A549 (cell line): Measurements from ENCODE around the gene XRCC3. TPM values are rescaled to one million over a fixed set of nuclear protein-coding genes. Genes with fewer than 3 reads are reported as not detected.

Source experiments
- ATAC-seq, 2 experiments: fragments of 200-7000 bp in 1 of 2; fragments of >200 bp in 1 of 2; cut with Nextera tagmentation in 1 of 2; cut with Tn5 transposase in 1 of 2; 3 replicates each; pipeline versions ENCODE4 v1.8.0 to v1.9.1; 2018 to 2020; ENCODE audit warnings: mild to moderate bottlenecking in 1 of 2, moderate library complexity in 1 of 2
- CTCF ChIA-PET: fragments of 300-600 bp; sonication (Branson Sonifier 250); formaldehyde crosslinking; extraction: SDS; loops from one replicate; lab custom pipeline; 2021; ENCODE audit warnings: antibody characterized with exemption, inconsistent platforms; lab: Yijun Ruan, JAX
- POLR2A ChIA-PET: fragments of 350-600 bp; formaldehyde crosslinking; extraction: SDS; loops from one replicate; lab custom pipeline; 2021; ENCODE audit warnings: antibody characterized with exemption, inconsistent platforms; lab: Yijun Ruan, JAX
- DNase-seq, 2 experiments: peaks; one replicate each; pipeline versions ENCODE4 v3.0.0 to v3.0.0-alpha.2; 2011 to 2016; ENCODE audit warnings: low read depth in 1 of 2, low spot score in 1 of 2
- FAIRE-seq: peaks from 2 replicates; lab custom pipeline; 2011; peaks lifted over from hg19 to GRCh38; lab: Jason Lieb, UNC
- H3K27ac ChIP-seq, 2 experiments: fragments of >200 bp; sonication (Bioruptor Twin); formaldehyde crosslinking; 3 replicates each; pipeline ENCODE4 v1.5.1; 2016 to 2017
- H3K4me1 ChIP-seq: fragments of >200 bp; sonication (Bioruptor Twin); formaldehyde crosslinking; 3 replicates; pipeline ENCODE4 v1.6.1; 2016
- H3K4me2 ChIP-seq: fragments of >200 bp; sonication (Bioruptor Twin); formaldehyde crosslinking; 3 replicates; pipeline ENCODE4 v1.6.1; 2016
- H3K4me3 ChIP-seq: fragments of >200 bp; sonication (Bioruptor Twin); formaldehyde crosslinking; 3 replicates; pipeline ENCODE4 v1.5.1; 2016
- H3K9me3 ChIP-seq: fragments of >200 bp; sonication (Bioruptor Twin); formaldehyde crosslinking; 3 replicates; pipeline ENCODE4 v1.6.1; 2016
- CBX2 ChIP-seq: fragments of 200-600 bp; sonication (generic); IDR thresholded peaks from 2 replicates; pipeline ENCODE4 v1.6.1; 2016; ENCODE audit warnings: low read depth, mild to moderate bottlenecking, borderline replicate concordance
- CEBPB ChIP-seq, 2 experiments: fragments of >200 bp in 1 of 2; sonication (Bioruptor Twin) in 1 of 2; formaldehyde crosslinking in 1 of 2; IDR thresholded peaks; 2 replicates each; pipeline ENCODE4 v1.6.1; 2012 to 2016
- CHD4 ChIP-seq: fragments of 200-600 bp; sonication (generic); IDR thresholded peaks from 2 replicates; pipeline ENCODE4 v1.6.1; 2016; ENCODE audit warnings: antibody characterized with exemption, mild to moderate bottlenecking, borderline replicate concordance
- EHF ChIP-seq: fragments of 250-450 bp; sonication (Bioruptor Pico); IDR thresholded peaks from 2 replicates; pipeline ENCODE4 v1.5.0; 2020; ENCODE audit warnings: mild to moderate bottlenecking
- EHMT2 ChIP-seq: fragments of 200-600 bp; sonication (generic); IDR thresholded peaks from 2 replicates; pipeline ENCODE4 v1.6.1; 2016; ENCODE audit warnings: antibody characterized with exemption, low read depth, mild to moderate bottlenecking, moderate library complexity
- EP300 ChIP-seq, 2 experiments: fragments of >200 bp; sonication (Bioruptor Twin); formaldehyde crosslinking; IDR thresholded peaks; 2 replicates in 1 of 2; 3 replicates in 1 of 2; pipeline ENCODE4 v1.6.1; 2016 to 2017
- ESRRA ChIP-seq: fragments of 150-350 bp; IDR thresholded peaks from 2 replicates; pipeline ENCODE4 v1.6.1; 2014; ENCODE audit warnings: mild to moderate bottlenecking, low read length, borderline replicate concordance
- FOSL2 ChIP-seq, 2 experiments: fragments of 450-650 bp in 1 of 2; fragments of >200 bp in 1 of 2; sonication (Bioruptor Twin) in 1 of 2; formaldehyde crosslinking; IDR thresholded peaks; 2 replicates each; pipeline versions ENCODE4 v1.5.0 to v1.6.1; 2016 to 2020; ENCODE audit warnings: mild to moderate bottlenecking in 1 of 2, moderate library complexity in 1 of 2
- HOXB13 ChIP-seq: fragments of 250-450 bp; sonication (Bioruptor Pico); IDR thresholded peaks from 2 replicates; pipeline ENCODE4 v1.5.0; 2020; ENCODE audit warnings: low read depth, mild to moderate bottlenecking, moderate library complexity
- JUNB ChIP-seq: fragments of >200 bp; sonication (Bioruptor Twin); formaldehyde crosslinking; IDR thresholded peaks from 2 replicates; pipeline ENCODE4 v1.6.1; 2016
- KDM5A ChIP-seq: fragments of 200-600 bp; sonication (generic); IDR thresholded peaks from 2 replicates; pipeline ENCODE4 v1.6.1; 2016; ENCODE audit warnings: antibody characterized with exemption, mild to moderate bottlenecking
- MAZ ChIP-seq: fragments of 150-350 bp; IDR thresholded peaks from 2 replicates; pipeline ENCODE4 v1.6.1; 2014; ENCODE audit warnings: antibody characterized with exemption, low read depth, low read length, borderline replicate concordance
- NR3C1 ChIP-seq: fragments of >200 bp; sonication (Bioruptor Twin); formaldehyde crosslinking; IDR thresholded peaks from 3 replicates; pipeline ENCODE4 v1.6.1; 2017
- PHF8 ChIP-seq: fragments of 200-600 bp; sonication (generic); IDR thresholded peaks from 2 replicates; pipeline ENCODE4 v1.6.1; 2016; ENCODE audit warnings: low read depth, mild to moderate bottlenecking, antibody characterized with exemption, moderate library complexity, borderline replicate concordance
- RARB ChIP-seq: fragments of 250-450 bp; sonication (Bioruptor Pico); IDR thresholded peaks from 2 replicates; pipeline ENCODE4 v1.8.0; 2021; ENCODE audit warnings: mild to moderate bottlenecking, moderate library complexity
- RCOR1 ChIP-seq: fragments of 150-350 bp; IDR thresholded peaks from 2 replicates; pipeline ENCODE4 v1.6.1; 2014; ENCODE audit warnings: antibody characterized with exemption, low read length, low read depth
- RNF2 ChIP-seq: fragments of 200-600 bp; sonication (generic); IDR thresholded peaks from 2 replicates; pipeline ENCODE4 v1.6.1; 2016; ENCODE audit warnings: low read depth, mild to moderate bottlenecking, antibody characterized with exemption, moderate library complexity, borderline replicate concordance
- SMC3 ChIP-seq: fragments of >200 bp; sonication (Bioruptor Twin); formaldehyde crosslinking; IDR thresholded peaks from 3 replicates; pipeline ENCODE4 v1.6.1; 2018; ENCODE audit warnings: inconsistent platforms
- SREBF2 ChIP-seq: fragments of 450-650 bp; IDR thresholded peaks from 2 replicates; pipeline ENCODE4 v1.6.1; 2014; ENCODE audit warnings: mild to moderate bottlenecking, moderate library complexity
- TFCP2L1 ChIP-seq: fragments of 250-450 bp; sonication (Bioruptor Pico); IDR thresholded peaks from 2 replicates; pipeline ENCODE4 v1.5.0; 2021; ENCODE audit warnings: mild to moderate bottlenecking
- ZC3H11A ChIP-seq: fragments of 450-650 bp; IDR thresholded peaks from 2 replicates; pipeline ENCODE4 v1.6.1; 2014; ENCODE audit warnings: antibody characterized with exemption, mild to moderate bottlenecking
- ZFP36 ChIP-seq: fragments of 450-650 bp; IDR thresholded peaks from 2 replicates; pipeline ENCODE4 v1.6.1; 2014; ENCODE audit warnings: borderline replicate concordance; ENCODE audit not compliant: partially characterized antibody
- ZSCAN20 ChIP-seq: fragments of 250-450 bp; sonication (Bioruptor Pico); IDR thresholded peaks from 2 replicates; pipeline ENCODE4 v1.8.0; 2022; ENCODE audit warnings: mild to moderate bottlenecking, moderate library complexity
- WGBS: methylation state at CpG from one replicate; pipeline ENCODE4 v1.1.6; 2017; ENCODE audit errors: missing lambda C conversion rate; 5-methylcytosine and 5-hydroxymethylcytosine counted together
- polyA plus RNA-seq, 4 experiments: library from polyadenylated mRNA; depleted of rRNA in 3 of 4; stranded (reverse); fragments of >200 nt; fragmentation: RNase III in 1 of 4; extraction: RNeasy Plus Mini Kit Qiagen cat#74134 plus additional on column Dnase treatment in 1 of 4; gene quantifications; 2 replicates in 3 of 4; 3 replicates in 1 of 4; pipeline ENCODE4 v1.2.3, GENCODE V29; 2011 to 2017
- TF ChIP-seq, protein P1 (sequence below): IDR thresholded peaks from 2 replicates; pipeline ENCODE4 v1.6.1; 2012
- TF ChIP-seq, protein P2 (sequence below): fragments of 150-350 bp; IDR thresholded peaks from 2 replicates; pipeline ENCODE4 v1.6.1; 2014; ENCODE audit warnings: low read depth, mild to moderate bottlenecking, low read length
- TF ChIP-seq, protein P3 (sequence below): fragments of >200 bp; sonication (Bioruptor Twin); formaldehyde crosslinking; IDR thresholded peaks from 2 replicates; pipeline ENCODE4 v1.6.1; 2016

Gene XRCC3
- polyA plus RNA-seq, 2 of the 4 experiments (the other 2 are of a cell fraction), result 23.0 to 28.1 TPM

DNA sequence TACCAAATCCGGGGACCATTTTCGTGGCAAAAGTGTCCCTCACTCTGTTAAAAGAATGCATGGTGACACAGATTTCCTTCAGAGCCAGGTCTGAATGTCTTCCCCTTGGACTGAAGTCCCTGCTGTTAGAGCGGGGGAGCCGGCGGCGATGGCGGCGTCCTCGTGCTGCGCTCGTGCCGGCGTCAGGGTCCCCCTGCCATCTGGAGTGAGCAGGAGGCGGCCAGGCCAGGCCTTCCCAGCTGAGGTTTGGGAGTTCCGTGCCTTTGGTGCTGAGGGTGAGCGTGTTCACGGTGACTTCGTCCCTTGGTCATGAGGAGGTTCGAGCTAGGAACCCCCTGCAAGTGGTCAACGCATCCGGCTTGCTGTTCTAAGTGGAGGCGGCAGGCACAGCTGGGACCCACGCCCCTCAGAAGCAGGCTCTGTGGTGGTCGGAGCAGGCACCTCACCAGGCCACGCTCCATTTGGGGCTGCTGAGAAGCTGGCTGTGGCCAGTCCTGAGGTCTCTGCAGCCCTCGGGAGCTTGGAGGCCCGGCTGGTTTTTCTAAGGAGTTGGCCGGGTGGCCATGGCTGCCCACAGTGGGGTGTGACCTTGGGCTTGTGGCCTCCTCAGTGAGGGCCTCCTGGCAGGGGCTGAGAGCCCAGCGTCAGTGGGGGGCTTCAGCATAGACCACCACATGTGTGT lies 9.9 kb upstream of the XRCC3 start:
- ChIA-PET CTCF (interaction anchor here (0.5 to 1.4 kb wide), 3 partner anchors 10 to 267 kb away, joined by 3 read pairs; no protein-coding TSS in a partner anchor), POLR2A (interaction anchor here (0.9 kb wide), 1 partner anchor 9 kb away, joined by 3 read pairs; the partner anchor contains the start of gene ZFYVE21)
- no peak for FAIRE-seq
- H3K27ac ChIP-seq, result no peak overlapping the region
- peaks cover 9% of the 10 kb centered on the region; the same call in 2 of the 3 replicates for H3K4me1 ChIP-seq
- no peak for ATAC-seq
- no peak overlapping the region for H3K4me2 ChIP-seq
- H3K4me3 ChIP-seq, result no peak overlapping the region
- DNase-seq, result no peak
- no peak for TF ChIP-seq ZSCAN20 (CRISPR knock-in tag)
- no peak for TF ChIP-seq EP300 (IDR thresholded peaks at IDR 0.05)
- TF ChIP-seq RNF2, result no peak
- no peak for TF ChIP-seq KDM5A
- no peak for TF ChIP-seq RCOR1
- TF ChIP-seq, protein P1, sequence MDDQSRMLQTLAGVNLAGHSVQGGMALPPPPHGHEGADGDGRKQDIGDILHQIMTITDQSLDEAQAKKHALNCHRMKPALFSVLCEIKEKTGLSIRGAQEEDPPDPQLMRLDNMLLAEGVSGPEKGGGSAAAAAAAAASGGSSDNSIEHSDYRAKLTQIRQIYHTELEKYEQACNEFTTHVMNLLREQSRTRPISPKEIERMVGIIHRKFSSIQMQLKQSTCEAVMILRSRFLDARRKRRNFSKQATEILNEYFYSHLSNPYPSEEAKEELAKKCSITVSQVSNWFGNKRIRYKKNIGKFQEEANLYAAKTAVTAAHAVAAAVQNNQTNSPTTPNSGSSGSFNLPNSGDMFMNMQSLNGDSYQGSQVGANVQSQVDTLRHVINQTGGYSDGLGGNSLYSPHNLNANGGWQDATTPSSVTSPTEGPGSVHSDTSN, result no peak
- TF ChIP-seq, protein P2, sequence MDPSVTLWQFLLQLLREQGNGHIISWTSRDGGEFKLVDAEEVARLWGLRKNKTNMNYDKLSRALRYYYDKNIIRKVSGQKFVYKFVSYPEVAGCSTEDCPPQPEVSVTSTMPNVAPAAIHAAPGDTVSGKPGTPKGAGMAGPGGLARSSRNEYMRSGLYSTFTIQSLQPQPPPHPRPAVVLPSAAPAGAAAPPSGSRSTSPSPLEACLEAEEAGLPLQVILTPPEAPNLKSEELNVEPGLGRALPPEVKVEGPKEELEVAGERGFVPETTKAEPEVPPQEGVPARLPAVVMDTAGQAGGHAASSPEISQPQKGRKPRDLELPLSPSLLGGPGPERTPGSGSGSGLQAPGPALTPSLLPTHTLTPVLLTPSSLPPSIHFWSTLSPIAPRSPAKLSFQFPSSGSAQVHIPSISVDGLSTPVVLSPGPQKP, result no peak
- TF ChIP-seq MAZ, result no peak
- TF ChIP-seq CBX2, result no peak
- TF ChIP-seq JUNB, result no peak
- no peak for TF ChIP-seq RARB (CRISPR knock-in tag)
- TF ChIP-seq PHF8, result no peak
- 95% methylated on average over 24 of the region's 29 CpGs for WGBS
- H3K9me3 ChIP-seq, result no peaks in the 10 kb centered on the region

DNA sequence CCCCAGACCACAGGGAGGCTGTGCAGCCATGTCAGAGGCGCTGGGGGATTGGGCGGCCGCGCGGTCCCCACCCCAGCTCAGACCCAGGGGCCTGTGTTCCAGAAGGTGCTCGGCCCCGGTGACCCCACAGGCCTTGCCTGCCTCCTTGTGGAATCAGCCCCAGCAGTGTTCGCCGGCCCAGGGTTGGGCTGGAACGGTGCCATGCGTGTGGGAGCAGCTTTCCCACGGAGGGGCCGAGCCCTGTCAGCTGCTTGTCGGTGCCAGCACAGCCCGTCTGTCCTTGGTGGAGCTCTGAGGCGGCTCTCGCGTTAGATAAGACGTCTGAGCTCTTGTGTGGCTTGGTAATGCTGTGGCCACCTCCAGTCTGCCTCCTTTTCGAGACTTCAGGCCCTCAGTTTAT lies 8.9 kb upstream of the XRCC3 start:
- no peak overlapping the region for H3K27ac ChIP-seq
- WGBS, result 89% methylated on average over 14 of the region's 20 CpGs
- ChIA-PET POLR2A (no interaction called here), CTCF (interaction anchor here (1.1 to 1.4 kb wide), 2 partner anchors 11 to 186 kb away, joined by 3 read pairs; no protein-coding TSS in a partner anchor)
- ATAC-seq, result no peak
- H3K9me3 ChIP-seq, result no peaks in the 10 kb centered on the region
- no peak overlapping the region for H3K4me2 ChIP-seq
- no peak for DNase-seq
- peaks cover 9% of the 10 kb centered on the region; the same call in 2 of the 3 replicates for H3K4me1 ChIP-seq
- no peak for FAIRE-seq
- no peak overlapping the region for H3K4me3 ChIP-seq
- TF ChIP-seq ESRRA, result no peak
- no peak for TF ChIP-seq NR3C1
- no peak for TF ChIP-seq TFCP2L1 (CRISPR knock-in tag)
- no peak for TF ChIP-seq CHD4
- TF ChIP-seq SREBF2, result no peak
- TF ChIP-seq, protein P2, result no peak
- no peak for TF ChIP-seq HOXB13 (CRISPR knock-in tag)
- no peak for TF ChIP-seq FOSL2 (IDR thresholded peaks at IDR 0.05)
- no peak for TF ChIP-seq FOSL2 (CRISPR knock-in tag; IDR thresholded peaks at IDR 0.05)
- TF ChIP-seq SMC3, result no peak
- no peak for TF ChIP-seq EHF (CRISPR knock-in tag)
- TF ChIP-seq CEBPB (IDR thresholded peaks at IDR 0.05), result no peak
- TF ChIP-seq EHMT2, result no peak
- TF ChIP-seq ZC3H11A, result no peak
- no peak for TF ChIP-seq ZFP36
- TF ChIP-seq, protein P3, sequence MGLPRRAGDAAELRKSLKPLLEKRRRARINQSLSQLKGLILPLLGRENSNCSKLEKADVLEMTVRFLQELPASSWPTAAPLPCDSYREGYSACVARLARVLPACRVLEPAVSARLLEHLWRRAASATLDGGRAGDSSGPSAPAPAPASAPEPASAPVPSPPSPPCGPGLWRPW, result no peak
- no peak for TF ChIP-seq KDM5A
- TF ChIP-seq MAZ, result no peak
- TF ChIP-seq EP300 (IDR thresholded peaks at IDR 0.05), result no peak
